GM21360 (cell line): Measurements from ENCODE around the gene TSPO2.

ENCODE experiments used
- ATAC-seq: cut with Tn5 transposase; IDR thresholded peaks from one replicate; pipeline ENCODE4 v1.9.1; 2021; ENCODE audit warnings: mild to moderate bottlenecking, moderate library complexity; ENCODE audit not compliant: unreplicated experiment

The TSPO2 gene

DNA sequence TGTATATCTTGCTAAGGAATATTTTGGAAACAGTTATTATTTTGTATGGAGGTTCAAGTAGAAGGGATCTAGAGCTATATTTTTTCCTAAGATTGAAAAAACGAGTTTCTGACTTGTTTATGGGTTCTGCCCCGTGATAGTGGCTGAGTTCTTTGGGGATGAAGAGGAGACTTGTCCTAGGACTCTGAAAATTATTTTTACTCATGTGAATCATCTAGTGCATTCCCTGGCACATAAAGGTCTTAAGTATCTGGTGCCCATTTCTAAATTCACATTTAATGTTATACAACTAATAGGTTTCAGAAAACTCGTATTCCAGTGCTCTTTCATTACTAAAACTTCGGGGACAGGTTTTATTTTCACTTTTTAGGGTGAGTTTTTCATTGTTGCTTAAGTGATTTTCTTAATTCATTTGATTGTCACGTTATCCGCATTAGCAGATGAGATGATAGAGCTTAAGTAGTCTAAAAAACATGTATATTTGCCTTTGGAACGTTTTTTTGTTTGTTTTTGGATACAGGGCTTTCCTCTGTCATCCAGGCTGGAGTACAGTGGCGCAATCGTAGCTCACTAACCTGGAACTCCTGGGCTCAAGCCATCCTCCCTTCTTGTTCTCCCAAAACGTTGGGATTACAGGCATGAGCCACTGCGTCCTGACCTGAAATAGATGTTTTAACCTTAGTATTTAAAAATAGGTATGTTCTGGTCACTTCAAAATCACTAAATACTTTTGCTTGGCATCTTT, 32.6 kb downstream of the TSPO2 start:
- ATAC-seq = no peak

DNA sequence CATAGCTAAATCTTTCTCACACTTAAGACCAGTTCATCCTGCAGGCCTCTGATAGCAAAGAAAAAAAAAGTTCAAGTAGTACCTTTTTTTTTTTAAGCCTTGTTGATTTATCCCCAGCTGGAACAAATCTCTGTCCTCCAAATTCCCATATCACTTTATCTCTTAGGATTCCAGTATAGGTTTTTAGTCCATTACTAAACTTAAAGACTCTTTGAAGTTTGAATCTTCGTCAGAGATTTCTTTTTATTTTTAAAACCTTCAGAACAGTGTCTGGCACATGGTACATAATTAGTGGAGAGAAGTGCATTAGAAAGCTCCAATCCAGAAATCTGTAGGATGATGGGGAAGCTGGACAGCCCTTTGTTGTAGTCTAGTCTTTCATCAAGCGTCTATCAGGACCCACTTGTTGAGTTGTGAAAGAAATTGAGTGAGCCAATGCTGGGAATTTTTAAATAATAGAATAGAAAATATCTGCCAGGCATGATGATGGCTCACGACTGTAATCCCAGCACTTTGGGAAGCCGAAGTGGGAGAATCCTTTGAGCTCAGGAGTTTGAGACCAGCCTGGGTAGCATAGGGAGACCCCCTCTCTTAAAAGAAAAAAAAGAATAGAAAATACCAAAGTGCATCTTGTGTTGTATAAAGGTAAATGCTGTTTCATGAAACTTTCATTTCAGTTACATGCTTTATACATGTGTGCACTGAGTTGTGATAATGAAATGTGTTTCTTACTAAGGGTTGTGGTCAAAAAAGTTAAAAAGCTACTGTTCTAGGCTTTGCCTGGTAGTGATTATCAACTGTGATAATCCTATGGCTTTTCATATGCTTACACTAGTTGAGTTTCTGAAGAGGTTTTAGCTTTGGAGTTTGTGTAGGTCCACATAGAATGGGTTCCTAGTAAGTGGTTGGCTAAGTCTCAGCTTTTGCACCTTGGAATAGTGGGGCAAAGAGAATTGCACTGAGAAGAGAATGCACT, 33.7 kb downstream of the TSPO2 start:
- no peak for ATAC-seq

DNA sequence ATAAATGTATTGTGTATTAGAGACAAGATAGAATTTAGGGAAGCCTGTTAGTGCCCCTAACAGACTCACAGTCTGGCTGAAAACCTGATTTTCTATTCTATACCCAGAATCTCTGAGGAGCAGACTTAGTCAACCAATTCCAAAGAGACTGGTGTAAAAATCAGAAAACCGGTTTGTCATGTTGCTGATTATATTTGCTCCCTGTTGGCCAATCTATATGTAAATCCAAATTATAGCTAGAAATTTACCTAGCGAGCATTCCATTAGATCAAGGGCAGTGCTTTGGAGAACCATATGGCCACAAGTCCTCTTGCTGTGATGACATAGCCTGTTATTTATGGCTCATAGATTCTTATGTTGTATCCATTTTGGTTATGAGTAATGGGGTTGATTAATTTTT, 35.3 kb downstream of the TSPO2 start:
- ATAC-seq = no peak

DNA sequence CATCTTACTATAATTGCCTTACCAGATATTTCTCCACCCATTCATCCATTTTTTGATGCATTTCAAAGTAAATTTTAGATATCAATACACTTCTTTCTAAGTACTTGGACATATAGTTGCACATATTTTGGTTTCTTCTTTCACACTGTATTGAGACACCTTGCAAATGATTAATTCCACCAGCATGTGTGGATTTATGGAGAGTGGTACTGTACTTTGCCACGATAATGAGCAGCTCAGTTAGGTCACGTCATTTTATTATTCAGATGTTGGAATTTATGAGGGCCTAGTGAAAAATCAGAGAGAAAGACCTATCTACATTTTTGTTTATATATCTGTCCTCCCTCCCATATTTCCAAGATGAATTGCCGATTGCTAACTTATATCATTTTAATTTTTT, 35.8 kb downstream of the TSPO2 start:
- no peak for ATAC-seq

DNA sequence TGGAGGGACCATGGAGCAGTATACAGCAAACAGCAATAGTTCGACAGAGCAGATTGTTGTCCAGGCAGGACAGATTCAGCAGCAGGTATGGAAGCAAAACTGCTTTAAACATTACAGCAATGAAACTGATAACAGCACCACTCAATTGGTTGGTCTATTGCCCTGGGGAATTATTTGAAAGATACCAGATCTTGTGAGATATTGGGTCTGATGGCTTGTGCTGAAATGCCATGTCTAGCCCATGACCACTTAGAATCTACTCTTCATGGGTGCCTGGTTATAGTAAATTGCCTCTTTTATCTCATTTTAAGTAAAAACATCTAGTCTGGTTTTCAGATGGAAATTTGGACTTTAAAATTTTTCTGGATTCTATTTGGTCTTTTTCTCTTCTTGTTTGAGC, 36.8 kb downstream of the TSPO2 start:
- ATAC-seq = no peak

DNA sequence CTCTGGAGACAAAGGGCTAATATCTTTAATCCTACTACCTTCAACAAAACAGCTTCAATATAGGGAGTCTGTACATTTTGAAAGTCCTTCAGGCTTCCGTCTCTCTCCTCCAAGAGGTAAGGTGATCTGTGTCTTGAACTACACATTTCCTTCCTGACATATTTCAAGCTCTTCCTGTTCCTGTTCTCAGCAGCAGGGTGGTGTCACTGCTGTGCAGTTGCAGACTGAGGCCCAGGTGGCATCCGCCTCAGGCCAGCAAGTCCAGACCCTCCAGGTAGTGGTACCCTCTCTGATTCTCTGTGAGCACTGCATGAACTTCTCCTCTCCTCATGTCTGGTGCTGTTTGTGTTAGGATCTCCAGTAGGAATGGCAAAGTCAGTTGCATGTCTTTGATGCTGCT, 38.4 kb downstream of the TSPO2 start:
- no peak for ATAC-seq

DNA sequence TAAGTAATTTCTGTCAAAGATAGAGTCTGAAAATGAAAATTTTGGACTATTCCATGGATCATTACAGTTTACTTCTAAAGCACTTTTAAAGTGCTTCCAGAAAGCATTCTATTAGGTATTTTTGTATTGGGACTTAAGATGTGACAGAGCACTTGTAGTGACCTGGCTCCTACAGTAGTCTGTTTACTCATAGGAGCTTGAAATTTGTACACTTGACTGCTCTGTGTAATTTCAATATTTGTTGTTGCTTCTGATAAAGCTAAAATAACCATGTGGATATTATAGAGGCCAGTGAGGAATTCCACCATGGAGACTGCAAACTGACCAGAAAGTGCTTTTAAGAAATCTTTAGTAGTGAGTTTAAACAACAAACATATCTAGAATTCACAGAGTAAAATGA, 40.8 kb downstream of the TSPO2 start:
- no peak for ATAC-seq

DNA sequence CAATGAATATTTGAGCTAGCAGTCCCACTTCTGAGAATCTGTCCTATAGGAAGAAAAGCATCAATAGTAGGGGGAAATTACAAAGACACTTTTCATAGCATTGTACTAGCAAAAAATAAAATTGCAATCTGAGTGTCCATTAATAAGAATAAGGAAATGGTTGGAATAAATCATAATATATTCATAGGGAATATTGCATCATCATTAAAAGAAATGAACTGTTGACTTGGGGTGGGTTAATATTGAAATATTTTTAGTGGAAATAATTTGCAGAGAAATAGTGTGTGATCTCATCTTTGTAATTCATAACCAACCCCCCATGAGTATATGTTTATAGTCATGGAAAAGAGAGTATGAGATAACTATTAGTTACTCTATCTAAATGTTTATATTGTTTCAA, 42.9 kb downstream of the TSPO2 start:
- no peak for ATAC-seq

DNA sequence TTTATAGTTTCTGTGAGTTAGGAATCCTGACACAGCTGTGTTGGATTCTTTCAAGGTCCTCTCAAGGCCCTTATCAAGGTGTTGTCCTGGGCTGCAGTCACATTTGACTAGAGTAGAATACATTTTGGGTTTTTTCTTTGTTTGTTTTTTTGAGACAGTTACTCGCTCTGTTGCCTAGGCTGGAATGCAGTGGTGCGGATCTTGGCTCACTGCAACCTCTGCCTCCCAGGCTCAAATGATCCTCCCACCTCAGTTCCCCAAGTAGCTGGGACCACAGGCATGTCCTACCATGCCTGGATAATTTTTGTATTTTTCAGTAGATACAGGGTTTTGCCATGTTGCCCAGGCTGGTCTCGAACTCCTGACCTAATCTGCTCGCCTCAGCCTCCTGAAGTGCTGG, 46.2 kb downstream of the TSPO2 start:
- no peak for ATAC-seq

DNA sequence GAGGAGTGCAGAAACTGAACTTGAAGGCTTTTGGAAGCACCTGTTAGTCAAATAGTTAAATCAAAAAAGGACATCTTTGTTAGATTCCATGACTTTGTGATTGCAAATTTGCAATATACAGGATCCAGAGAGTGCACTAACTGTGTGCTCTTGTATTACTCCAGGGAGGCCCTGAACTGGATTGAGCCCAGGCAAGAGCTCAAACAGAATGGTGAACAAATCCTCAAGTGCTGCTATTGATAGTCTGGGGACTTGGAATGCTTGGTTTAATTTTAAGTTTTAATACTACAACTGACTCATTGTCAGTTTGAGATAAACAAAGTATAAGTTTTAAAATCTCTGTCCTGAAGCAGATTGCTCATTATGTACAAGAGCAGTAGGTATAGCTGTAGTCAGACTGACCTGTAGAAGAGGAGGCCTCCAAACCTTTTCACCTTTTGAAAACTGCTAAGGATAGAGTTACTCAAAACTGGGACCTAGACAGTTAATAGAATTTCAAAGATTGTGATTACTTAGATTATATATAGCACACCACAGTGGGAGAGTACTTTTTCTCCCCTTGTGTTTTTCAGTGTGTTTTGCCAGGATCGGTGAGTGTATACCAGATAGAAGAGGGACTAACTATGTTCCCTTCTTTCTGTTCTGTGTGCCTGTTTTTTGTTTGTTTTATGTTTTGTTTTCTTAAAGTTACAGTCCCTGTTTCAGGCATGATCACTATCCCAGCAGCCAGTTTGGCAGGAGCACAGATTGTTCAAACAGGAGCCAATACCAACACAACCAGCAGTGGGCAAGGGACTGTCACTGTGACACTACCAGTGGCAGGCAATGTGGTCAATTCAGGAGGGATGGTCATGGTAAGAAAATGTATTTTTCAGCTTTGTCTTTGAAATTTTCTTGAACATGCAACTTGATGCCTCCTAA, 48.8 kb downstream of the TSPO2 start:
- ATAC-seq = no peak

DNA sequence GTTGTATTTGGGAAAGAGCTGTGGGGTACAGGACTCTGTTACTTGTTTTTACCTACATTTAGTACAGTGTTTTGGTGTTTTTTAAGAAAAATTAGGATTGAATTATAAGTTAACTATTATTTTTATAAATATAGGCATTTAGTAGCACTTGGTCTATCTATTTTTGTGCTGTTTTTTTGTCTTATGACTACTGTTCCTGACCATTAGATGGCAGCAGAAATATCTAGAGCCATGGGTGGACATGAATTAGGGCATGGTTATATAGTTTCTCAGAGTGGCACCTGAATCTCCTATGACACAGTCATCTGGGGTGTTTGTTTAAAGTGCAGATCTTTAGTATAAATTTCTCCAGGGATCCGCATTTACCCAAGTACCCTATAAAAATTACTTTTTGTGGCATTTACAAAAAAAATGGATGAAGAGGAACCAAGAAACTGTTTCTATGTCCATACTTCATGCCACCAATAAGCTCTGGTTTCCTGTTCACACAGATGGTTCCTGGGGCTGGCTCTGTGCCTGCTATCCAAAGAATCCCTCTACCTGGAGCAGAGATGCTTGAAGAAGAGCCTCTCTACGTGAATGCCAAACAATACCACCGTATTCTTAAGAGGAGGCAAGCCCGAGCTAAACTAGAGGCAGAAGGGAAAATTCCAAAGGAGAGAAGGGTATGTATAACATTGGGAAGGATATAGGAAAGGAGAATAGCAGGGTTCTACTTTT, 50.3 kb downstream of the TSPO2 start:
- no peak for ATAC-seq

DNA sequence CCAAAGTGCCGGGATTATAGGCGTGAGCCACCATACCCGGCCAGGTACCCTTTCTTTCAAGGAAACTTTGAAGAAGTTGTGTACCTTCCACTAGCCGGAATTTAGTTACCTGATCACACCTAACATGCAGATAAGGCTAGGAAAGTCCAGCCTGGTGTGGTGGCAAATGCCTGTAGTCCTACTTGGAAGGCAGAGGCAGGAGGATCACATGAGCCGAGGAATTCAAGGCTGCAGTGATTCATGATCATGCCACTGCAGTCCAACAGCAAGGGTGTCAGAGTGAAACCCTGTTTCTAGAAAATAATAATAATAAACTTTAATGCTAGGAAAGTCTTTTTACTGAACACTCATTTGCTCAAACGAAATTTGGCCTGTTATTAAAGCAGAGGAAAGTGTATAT, 51.5 kb downstream of the TSPO2 start:
- ATAC-seq = no peak
